SU-DHL-6 (cell line): ENCODE results near the gene BAHCC1.

Source experiments
- EZH2phosphoT487 ChIP-seq: fragments of 200-600 bp; sonication (generic), shearing (Covaris generic); conservative IDR thresholded peaks from 2 replicates; pipeline ENCODE4 v1.6.1; 2018; ENCODE audit warnings: mild to moderate bottlenecking, antibody characterized with exemption, low read length, moderate library complexity, mixed read lengths
- TF ChIP-seq, protein P1 (sequence below): fragments of 200-600 bp; sonication (generic); IDR thresholded peaks from one replicate; pipeline ENCODE4 v1.5.1; 2017; ENCODE audit warnings: antibody characterized with exemption, mild to moderate bottlenecking, low read length, moderate library complexity; ENCODE audit not compliant: insufficient read depth, poor library complexity, severe bottlenecking

DNA sequence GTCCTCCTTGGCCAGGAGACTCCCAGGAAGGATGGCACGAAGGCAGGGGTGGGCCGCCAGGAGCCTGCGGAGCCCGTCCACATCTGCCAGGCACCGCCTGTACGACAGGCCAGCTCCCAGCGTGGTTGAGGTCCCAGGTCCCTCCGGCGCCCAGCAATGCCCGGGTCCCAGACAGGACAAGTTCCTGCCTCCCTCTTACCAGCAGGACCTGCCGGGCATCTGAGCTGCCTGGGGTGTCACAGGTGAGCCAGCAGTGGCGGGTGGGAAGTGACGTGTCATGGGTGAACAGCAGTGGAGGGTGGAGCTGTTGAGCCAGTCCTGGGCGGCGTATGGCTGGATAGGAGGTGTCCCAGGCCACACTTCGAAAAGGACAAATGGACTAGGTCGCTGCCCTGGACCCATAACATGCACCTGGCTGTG, 15.7 kb upstream of the BAHCC1 start:
- TF ChIP-seq, protein P1, sequence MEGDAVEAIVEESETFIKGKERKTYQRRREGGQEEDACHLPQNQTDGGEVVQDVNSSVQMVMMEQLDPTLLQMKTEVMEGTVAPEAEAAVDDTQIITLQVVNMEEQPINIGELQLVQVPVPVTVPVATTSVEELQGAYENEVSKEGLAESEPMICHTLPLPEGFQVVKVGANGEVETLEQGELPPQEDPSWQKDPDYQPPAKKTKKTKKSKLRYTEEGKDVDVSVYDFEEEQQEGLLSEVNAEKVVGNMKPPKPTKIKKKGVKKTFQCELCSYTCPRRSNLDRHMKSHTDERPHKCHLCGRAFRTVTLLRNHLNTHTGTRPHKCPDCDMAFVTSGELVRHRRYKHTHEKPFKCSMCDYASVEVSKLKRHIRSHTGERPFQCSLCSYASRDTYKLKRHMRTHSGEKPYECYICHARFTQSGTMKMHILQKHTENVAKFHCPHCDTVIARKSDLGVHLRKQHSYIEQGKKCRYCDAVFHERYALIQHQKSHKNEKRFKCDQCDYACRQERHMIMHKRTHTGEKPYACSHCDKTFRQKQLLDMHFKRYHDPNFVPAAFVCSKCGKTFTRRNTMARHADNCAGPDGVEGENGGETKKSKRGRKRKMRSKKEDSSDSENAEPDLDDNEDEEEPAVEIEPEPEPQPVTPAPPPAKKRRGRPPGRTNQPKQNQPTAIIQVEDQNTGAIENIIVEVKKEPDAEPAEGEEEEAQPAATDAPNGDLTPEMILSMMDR: no peak
- no peak for TF ChIP-seq EZH2phosphoT487
